Measurements from ENCODE around the gene CAMTA2. TPM values are rescaled to one million over a fixed set of nuclear protein-coding genes. Genes with fewer than 3 reads are reported as not detected.

The CAMTA2 gene
- polyA plus RNA-seq, 1 donor (not counting 4 experiments of a cell fraction or from before 2014, with no cell fraction given): 8.5 TPM

- H3K4me1 ChIP-seq (ENCODE audit: control insufficient read depth, extremely low read depth, insufficient read depth, low read length): peaks cover 44% of the 10 kb centered on the region
- no peaks in the 10 kb centered on the region for H3K9me1 ChIP-seq (ENCODE audit: control insufficient read depth, extremely low read depth, insufficient read depth, low read length)
- H4K20me1 ChIP-seq (ENCODE audit: control insufficient read depth, extremely low read depth, insufficient read depth, low read length): peaks cover 7% of the 10 kb centered on the region
Measured at GRCh38 chr17:4941319-4941610, 46.2 kb downstream of the CAMTA2 start.

GRCh38 chr17:4940555-4941318 is 46.7 kb downstream of the CAMTA2 start:
- Histone ChIP-seq H3K4me2 (ENCODE audit: control insufficient read depth, extremely low read depth, insufficient read depth, low read depth, low read length) (peak overlapping the region; percentile 100), H3K27ac (ENCODE audit: control insufficient read depth, insufficient read depth, low read length) (peak overlapping the region; percentile 98), H3K9me1 (ENCODE audit: control insufficient read depth, extremely low read depth, insufficient read depth, low read length) (no peaks in the 10 kb centered on the region), H3K27me3 (ENCODE audit: control insufficient read depth, extremely low read depth, insufficient read depth, low read length) (no peaks in the 10 kb centered on the region), H4K20me1 (ENCODE audit: control insufficient read depth, extremely low read depth, insufficient read depth, low read length) (peaks cover 4% of the 10 kb centered on the region), H3K4me1 (ENCODE audit: control insufficient read depth, extremely low read depth, insufficient read depth, low read length) (peaks cover 40% of the 10 kb centered on the region), H2AFZ (ENCODE audit: control insufficient read depth, low read length) (peak overlapping the region; percentile 94), H3K4me3 (ENCODE audit: control insufficient read depth in 2 of 3, extremely low read depth in 1 of 3, insufficient read depth in 2 of 3, low read depth in 1 of 3, low read length in 3 of 3) (peak overlapping the region; percentile 88 to 93 (median 91)), H3K9ac (ENCODE audit: control insufficient read depth, extremely low read depth, insufficient read depth, low read length) (peak overlapping the region; percentile 97), H3K79me2 (ENCODE audit: control insufficient read depth, insufficient read depth, low read length) (peaks cover 57% of the 10 kb centered on the region), H3K9me3 (ENCODE audit: control insufficient read depth, low read depth, low read length) (no peaks in the 10 kb centered on the region), H3K36me3 (ENCODE audit: control insufficient read depth in 2 of 2, extremely low read depth in 1 of 2, insufficient read depth in 2 of 2, low read length in 2 of 2) (peaks cover 28 to 31% of the 10 kb centered on the region in 2 experiments)
- dilution Hi-C loops (cut with MboI; ENCODE audit: extremely low pct_ligation_motif_present, low sequenced_read_pairs): loop anchor here (10.0 kb wide), 1 partner anchor 64 kb away; no protein-coding TSS in a partner anchor
- no peak for TF ChIP-seq EZH2 (IDR thresholded peaks at IDR 0.05; ENCODE audit: low read length)
- TF ChIP-seq, protein P1, sequence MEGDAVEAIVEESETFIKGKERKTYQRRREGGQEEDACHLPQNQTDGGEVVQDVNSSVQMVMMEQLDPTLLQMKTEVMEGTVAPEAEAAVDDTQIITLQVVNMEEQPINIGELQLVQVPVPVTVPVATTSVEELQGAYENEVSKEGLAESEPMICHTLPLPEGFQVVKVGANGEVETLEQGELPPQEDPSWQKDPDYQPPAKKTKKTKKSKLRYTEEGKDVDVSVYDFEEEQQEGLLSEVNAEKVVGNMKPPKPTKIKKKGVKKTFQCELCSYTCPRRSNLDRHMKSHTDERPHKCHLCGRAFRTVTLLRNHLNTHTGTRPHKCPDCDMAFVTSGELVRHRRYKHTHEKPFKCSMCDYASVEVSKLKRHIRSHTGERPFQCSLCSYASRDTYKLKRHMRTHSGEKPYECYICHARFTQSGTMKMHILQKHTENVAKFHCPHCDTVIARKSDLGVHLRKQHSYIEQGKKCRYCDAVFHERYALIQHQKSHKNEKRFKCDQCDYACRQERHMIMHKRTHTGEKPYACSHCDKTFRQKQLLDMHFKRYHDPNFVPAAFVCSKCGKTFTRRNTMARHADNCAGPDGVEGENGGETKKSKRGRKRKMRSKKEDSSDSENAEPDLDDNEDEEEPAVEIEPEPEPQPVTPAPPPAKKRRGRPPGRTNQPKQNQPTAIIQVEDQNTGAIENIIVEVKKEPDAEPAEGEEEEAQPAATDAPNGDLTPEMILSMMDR (optimal IDR thresholded peaks at IDR 0.05 in 1 of 3, IDR thresholded peaks at IDR 0.05 in 1 of 3, conservative IDR thresholded peaks at IDR 0.05 in 1 of 3; ENCODE audit: extremely low read depth in 1 of 3, insufficient read depth in 2 of 3, low read length in 3 of 3): no peak
- DNase-seq (ENCODE audit: low read depth, low spot score) (no peak), FAIRE-seq (no peak)

More at GRCh38 chr17:4941319-4941610, 46.2 kb downstream of the CAMTA2 start:
- Histone ChIP-seq H3K4me3 (ENCODE audit: control insufficient read depth in 2 of 3, extremely low read depth in 1 of 3, insufficient read depth in 2 of 3, low read depth in 1 of 3, low read length in 3 of 3) (peak overlapping the region; percentile 88 to 93 (median 91)), H3K4me2 (ENCODE audit: control insufficient read depth, extremely low read depth, insufficient read depth, low read depth, low read length) (peak overlapping the region; percentile 100), H2AFZ (ENCODE audit: control insufficient read depth, low read length) (no peak overlapping the region), H3K79me2 (ENCODE audit: control insufficient read depth, insufficient read depth, low read length) (peaks cover 62% of the 10 kb centered on the region), H3K36me3 (ENCODE audit: control insufficient read depth in 2 of 2, extremely low read depth in 1 of 2, insufficient read depth in 2 of 2, low read length in 2 of 2) (peaks cover 31 to 32% of the 10 kb centered on the region in 2 experiments), H3K9ac (ENCODE audit: control insufficient read depth, extremely low read depth, insufficient read depth, low read length) (peak overlapping the region; percentile 97), H3K9me3 (ENCODE audit: control insufficient read depth, low read depth, low read length) (no peaks in the 10 kb centered on the region), H3K27ac (ENCODE audit: control insufficient read depth, insufficient read depth, low read length) (peak overlapping the region; percentile 98), H3K27me3 (ENCODE audit: control insufficient read depth, extremely low read depth, insufficient read depth, low read length) (no peaks in the 10 kb centered on the region)
- dilution Hi-C loops (cut with MboI; ENCODE audit: extremely low pct_ligation_motif_present, low sequenced_read_pairs): loop anchor here (10.0 kb wide), 1 partner anchor 64 kb away; no protein-coding TSS in a partner anchor
- DNase-seq (ENCODE audit: low read depth, low spot score) (no peak), FAIRE-seq (no peak)
- TF ChIP-seq, protein P1 (optimal IDR thresholded peaks at IDR 0.05 in 1 of 3, IDR thresholded peaks at IDR 0.05 in 1 of 3, conservative IDR thresholded peaks at IDR 0.05 in 1 of 3; ENCODE audit: extremely low read depth in 1 of 3, insufficient read depth in 2 of 3, low read length in 3 of 3): no peak
- TF ChIP-seq EZH2 (IDR thresholded peaks at IDR 0.05; ENCODE audit: low read length): no peak
